GM18870 (cell line): Measurements from ENCODE around the gene TLCD5.

Experiments used
- ATAC-seq: cut with Tn5 transposase; IDR thresholded peaks from one replicate; pipeline ENCODE4 v1.9.1; 2021; ENCODE audit warnings: moderate library complexity; ENCODE audit not compliant: unreplicated experiment

Gene TLCD5

GRCh38 chr11:120307476-120307875 is 17.6 kb upstream of the TLCD5 start:
- ATAC-seq: no peak

DNA sequence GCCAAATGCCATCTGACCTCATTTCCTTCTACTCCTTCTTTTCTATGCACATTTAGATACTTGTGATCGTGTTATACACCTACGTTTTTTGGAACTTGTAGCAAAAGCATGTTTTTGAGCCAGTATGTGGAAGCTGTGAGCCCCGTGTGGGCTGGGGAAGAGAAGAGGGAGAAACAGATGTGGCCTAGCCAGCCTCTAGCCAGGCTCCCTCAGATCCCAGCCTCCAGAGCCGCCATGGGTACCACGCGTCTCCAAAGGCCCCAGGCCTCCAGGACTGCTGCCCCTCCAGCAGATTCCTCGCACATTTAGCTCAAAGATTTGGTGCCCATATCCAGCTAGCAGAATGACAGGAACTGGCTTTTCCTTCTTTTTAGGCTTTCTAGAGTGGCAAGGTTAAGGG is 17.0 kb upstream of the TLCD5 start:
- ATAC-seq: no peak

DNA sequence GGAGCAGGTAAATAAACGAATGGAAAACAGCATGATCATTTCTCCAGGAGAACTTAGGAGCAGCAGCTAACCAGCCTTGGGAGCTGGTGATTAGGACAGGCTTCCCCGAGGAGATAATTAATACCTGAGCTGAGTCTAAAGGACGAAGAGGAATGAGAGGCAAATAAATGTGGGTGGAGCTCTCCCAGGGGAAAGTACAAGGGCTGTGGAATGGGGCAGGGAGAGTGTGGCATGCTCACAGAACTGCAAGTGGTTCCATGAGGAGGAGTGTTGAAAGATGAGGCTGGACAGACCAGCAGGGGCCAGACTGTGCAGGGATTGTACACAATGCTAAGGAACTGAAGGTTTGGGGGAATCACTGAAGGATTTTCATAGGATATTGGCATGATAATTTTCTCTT is 14.2 kb upstream of the TLCD5 start:
- ATAC-seq: no peak

DNA sequence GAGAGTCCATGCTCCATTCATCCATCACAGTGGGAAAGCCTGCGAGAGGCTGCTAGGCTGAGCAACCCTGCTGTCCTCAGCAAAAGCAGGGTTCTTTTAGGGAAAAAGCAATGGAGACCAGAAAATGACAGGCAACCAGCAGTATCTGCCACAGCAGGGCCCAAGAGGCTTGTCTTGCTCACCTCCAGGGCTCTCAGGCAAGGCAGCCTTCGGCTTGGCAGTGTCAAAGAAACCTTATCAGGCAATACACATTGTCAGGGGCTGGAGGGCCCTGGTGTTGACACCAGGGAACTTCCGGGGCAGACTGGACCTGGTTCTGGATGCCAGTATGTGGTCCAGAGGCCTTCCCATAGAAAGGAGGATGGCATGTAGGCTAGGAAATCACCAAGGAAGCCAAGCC is 10.2 kb upstream of the TLCD5 start:
- no peak for ATAC-seq

GRCh38 chr11:120316880-120317688 is 8.0 kb upstream of the TLCD5 start:
- ATAC-seq: no peak

DNA sequence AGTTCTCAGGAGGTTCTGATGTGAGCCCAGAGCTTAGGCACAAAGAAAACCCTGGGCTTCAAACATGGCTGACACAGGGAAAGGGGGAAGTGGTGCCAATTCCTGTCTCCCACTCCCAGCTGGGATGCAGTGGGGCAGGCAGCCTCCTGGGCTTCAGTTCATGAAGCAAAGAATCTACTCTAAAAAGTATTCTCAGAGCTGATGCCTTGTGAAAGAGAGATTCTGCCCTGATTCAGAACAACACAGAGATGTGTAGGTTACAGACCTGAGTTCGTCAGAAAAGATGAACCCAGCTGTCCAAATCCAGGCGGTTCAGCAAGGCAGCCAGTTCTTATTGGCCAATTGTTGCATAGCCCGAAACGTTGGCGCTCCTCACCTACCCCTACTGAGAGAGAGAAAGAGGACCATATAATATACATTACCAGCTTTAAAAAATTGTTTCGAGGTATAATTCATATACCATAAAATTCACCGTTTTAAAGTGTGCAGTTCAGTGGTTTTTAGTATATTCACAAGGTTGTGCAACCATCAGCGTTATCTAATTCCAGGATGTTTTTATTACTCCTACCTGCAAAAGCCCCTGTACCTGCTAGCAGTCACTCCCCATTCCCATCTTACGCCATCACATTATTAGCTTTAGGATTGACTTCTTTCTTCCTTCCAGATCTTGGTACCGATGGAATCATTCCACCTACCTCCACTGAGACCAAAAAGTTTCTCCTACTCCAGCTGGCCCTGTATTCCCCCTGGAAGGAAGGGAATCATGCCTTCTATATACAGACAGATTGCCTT is 7.2 kb upstream of the TLCD5 start:
- ATAC-seq: no peak

DNA sequence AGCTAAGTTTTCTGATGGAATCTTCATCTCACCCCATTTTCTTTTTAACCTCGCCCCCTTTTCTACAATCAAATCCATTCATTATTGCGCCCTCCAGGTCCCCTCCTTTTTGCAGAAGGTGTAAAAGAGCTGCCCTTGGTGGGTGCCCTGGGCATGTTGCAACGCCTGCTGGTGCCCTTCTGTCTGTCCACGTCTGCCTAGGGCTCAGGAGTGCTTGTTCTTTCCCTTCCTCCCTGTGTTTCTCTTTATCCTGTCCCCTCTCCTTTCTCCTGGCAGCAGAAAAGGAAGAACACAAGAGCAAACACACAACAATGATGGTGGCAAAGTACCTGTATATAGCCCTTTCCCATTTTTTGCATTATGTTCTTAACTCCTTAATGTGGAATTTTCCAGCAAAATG is 6.2 kb upstream of the TLCD5 start:
- no peak for ATAC-seq

- no peak for ATAC-seq
Observed at GRCh38 chr11:120326228-120326627, 1.1 kb downstream of the TLCD5 start.

GRCh38 chr11:120326845-120327281 is 1.8 kb downstream of the TLCD5 start:
- ATAC-seq: no peak

DNA sequence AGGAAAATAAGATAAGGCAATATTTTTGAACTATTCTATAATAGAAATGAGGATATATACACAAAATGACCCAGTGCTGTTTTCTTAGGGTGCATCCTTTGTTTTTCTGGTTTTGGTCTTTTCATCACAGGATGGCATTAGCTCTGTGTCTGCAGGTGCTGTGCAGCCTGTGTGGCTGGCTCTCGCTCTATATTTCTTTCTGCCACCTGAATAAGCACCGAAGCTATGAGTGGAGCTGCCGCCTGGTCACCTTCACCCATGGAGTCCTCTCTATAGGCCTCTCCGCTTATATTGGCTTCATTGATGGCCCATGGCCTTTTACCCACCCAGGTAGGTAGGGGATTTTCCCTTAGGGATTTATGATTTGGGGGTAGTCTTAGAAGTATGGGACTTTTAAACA is 2.2 kb downstream of the TLCD5 start:
- no peak for ATAC-seq

GRCh38 chr11:120329556-120329955 is 4.5 kb downstream of the TLCD5 start:
- ATAC-seq: no peak

GRCh38 chr11:120330045-120330444 is 4.9 kb downstream of the TLCD5 start:
- ATAC-seq: no peak

- no peak for ATAC-seq
Observed at GRCh38 chr11:120331301-120331996, 6.3 kb downstream of the TLCD5 start.

DNA sequence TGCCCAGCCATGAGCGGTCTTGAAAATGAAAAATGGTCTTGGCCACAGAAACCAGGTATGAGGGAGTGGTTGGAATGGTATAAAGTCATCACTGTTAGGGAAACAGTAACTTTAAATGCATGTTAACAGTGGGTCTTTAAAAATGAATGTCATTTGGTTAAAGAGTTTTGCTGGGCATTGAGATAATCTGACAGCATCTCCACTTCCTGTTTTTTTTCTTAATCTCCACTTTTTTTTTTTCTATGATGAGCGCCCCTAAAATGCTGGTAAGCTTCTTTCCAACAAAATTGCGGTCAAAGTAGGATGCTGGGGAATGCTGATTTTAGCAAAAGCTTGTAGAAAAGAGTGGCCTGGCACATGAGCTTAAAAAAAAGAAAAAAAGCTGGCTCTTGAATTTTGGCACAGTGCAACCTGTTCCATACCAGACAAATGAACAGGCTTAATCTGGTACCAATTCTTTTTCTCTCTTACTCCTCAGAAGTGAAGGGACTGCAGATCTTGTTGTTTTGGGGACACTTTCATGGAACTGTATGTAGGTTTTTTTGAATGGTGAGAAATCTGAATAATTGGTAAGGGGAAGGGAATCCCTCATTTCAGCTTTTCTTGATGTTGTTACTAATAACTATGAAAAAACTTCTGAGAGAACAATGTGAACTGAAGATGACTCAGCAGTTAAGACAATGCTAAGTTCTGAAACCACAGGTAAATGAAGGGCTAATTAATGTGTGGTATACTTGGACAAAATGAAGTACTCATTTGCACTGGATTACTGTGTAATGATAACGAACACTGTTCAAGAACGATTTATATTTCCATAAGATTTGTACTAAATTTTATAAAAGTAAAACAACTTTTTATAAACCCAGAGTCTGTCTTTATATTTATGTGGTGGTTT is 8.0 kb downstream of the TLCD5 start:
- ATAC-seq: no peak

DNA sequence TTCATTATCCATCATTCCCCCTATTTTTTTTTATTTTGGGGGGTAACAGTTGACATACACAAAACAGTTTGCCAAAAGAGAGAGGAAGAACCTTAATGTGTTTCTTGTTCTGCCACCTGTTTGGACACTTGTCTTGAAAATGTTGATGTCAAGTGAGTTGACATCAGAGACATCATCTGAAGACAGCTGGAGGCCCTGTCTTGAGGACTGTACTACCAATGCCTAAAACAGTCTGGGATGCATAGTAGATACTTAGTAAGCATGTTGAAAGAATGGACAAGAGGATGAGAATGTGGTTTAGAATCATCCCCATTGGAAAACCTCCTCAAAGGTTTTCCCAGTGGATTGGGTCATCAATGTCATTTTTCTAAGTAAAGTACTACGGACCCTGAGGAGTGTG is 8.7 kb downstream of the TLCD5 start:
- ATAC-seq: no peak

DNA sequence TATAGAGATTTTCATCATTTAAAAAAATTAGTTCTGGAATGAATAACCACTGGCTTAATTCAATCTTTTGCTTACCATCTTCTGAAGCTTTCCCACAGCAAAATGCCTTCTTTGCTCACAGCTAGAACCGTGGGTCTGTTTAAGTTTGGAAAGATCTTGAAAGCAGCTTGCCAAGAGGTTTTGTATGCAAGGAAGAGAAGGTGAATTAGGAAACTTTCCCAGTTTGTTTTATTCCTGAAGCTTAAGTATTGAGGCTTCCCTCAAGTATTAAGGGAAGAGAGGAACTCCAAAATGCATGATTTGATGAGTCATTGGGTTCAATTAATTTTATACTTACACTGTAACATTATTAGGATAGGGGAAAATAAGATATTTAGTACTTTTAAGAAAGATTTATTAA is 9.2 kb downstream of the TLCD5 start:
- no peak for ATAC-seq

- peak; percentile 46 for ATAC-seq
Observed at GRCh38 chr11:120334894-120335462, 9.9 kb downstream of the TLCD5 start.

DNA sequence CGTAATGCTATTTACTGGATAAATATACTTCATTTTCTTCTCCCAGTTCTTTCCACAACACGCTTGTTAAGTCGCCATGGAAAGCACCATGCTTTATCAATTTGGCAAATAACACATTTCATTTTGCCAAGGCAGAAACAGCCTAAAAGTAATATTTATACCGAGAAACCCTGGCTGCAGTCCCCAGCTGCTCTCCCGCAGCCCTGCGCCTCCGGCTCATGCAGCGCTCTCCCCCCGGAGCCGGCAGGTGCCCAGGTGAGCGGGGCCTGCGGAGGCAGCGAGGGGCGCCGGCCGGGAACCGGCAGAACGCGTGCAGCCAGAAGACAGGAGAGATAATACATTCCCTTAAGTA is 10.4 kb downstream of the TLCD5 start:
- no peak for ATAC-seq

GRCh38 chr11:120335908-120336640 is 11.0 kb downstream of the TLCD5 start, which contains the start of gene ARHGEF12:
ARHGEF12 (plus strand) TSS chr11:120336413; CDS start chr11:120337244, 831 bp downstream.
- no peak for ATAC-seq
